GM18502 (cell line): ENCODE results near the gene HES4.
A peak's percentile ranks its signal among the peaks of the same experiment; 100 is the strongest.
"Not testable (repeated sequence)": the region's sequence is repeated elsewhere in the genome, so short reads cannot be mapped to it uniquely, and the experiment has no call there.

Experiments used
- ATAC-seq: cut with Tn5 transposase; IDR thresholded peaks from one replicate; pipeline ENCODE4 v1.9.1; 2021; ENCODE audit warnings: mild to moderate bottlenecking; ENCODE audit not compliant: unreplicated experiment, poor library complexity

HES4 gene

DNA sequence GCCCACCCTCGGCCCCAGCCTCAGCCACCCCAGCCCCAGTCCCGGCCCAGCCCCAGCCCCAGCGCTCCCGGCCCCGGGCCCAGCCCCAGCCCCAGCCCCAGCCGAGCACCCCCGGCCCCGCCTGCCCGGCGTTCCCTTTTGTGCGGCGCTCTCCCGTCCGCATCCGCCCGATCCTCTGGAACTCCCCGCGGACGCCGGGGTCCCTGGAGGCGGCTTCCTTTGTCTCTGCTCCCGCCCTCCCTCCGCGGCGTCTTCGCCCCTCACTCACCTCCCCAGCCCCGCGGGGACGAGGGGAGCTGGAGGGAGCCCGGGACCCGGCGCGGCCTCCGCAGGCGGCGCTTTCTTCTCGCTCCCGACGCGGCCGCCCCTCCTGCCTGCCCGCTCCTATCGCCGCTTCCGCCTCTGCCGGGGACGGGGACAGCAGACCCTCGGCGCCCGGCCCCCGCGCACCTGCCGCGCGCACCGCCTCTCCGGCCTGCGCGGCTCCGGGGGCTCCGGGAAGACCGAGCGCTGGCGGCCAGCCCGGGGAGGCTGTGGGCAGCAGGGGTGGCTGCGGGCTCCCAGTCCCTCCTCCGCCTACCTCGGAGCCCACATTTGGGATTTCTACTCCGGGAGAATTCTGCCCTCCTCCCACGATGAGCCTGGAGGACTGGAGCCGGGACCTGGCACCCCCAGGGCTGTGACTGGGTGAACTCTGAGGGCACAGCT, 34.0 kb upstream of the HES4 start:
- no peak for ATAC-seq

DNA sequence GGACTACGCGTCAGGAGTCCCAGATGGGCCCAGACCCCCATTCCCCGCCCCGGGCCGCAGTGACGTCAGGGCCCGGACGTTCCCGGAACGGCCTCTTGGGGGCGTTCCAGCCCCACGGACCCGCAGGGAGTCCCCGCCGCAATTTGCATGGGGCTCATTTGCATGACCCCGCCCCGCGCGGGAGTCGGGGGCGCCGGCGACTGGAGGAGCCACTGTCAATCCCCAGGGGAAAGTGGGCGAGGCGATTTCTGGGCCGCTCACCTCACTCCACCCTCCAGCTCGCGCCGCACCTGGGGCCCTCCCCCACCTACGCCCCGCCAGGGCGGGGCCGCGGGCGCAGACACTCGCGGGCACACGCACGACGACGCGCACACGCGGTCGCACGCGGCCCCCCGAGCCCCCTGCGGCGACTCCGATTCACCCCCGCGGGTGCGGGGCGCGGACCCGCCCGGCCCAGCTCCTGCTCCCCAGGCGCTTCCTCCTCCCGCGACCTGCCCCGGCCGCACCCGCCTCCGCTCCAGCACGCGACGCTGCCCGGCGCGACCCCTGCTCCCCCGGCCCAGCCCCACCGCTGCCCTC, 33.2 kb upstream of the HES4 start:
- ATAC-seq, result peak; percentile 86

DNA sequence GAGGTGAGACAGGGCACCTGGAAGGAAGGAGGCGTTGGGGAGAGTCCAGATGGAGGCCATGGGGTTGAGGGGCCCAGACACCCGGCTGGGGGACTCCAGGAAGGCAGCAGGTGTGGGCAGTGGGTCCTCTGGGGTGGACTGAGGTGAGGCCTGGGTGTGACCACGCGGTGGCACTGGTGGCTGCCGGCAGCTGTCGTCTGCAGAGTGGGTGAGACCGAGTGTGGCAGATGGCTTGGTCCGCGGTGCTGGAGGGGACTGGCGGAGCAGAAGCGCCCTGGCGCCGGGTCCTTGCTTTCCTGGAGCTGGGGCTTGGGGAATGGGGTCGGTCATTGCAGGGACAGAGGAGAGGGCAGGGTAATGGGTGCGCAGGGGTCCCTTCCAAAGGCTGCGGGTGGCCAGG, 32.5 kb upstream of the HES4 start:
- peak; percentile 3 for ATAC-seq

DNA sequence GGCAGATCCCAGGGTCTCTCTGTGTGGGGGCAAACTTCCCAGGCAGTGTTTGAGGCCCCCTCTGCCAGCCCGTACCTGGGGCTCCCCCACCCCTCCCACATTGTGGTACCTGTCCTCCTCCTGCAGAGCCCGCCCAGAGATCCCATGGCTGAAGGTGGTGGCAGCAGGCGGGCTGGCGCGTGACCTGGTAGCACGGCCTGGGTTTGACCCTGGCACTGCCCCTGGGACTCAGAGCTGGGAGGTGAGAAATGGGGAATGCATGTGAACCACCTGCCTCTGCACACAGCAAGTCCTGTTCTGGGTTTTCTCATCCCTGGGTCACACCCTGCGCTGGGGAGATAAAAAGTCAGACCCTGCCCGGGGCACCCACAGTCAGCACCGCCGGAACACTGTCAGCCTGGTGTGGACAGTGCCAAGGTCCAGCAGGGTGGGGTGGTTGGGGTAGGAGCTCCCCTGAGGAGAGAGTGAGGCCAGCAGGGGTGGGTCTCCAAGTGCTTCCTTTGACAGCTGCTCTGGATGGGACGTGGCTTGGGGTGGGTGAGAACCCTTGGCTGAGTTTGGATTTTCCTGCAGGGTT, 31.9 kb upstream of the HES4 start:
- no peak for ATAC-seq

DNA sequence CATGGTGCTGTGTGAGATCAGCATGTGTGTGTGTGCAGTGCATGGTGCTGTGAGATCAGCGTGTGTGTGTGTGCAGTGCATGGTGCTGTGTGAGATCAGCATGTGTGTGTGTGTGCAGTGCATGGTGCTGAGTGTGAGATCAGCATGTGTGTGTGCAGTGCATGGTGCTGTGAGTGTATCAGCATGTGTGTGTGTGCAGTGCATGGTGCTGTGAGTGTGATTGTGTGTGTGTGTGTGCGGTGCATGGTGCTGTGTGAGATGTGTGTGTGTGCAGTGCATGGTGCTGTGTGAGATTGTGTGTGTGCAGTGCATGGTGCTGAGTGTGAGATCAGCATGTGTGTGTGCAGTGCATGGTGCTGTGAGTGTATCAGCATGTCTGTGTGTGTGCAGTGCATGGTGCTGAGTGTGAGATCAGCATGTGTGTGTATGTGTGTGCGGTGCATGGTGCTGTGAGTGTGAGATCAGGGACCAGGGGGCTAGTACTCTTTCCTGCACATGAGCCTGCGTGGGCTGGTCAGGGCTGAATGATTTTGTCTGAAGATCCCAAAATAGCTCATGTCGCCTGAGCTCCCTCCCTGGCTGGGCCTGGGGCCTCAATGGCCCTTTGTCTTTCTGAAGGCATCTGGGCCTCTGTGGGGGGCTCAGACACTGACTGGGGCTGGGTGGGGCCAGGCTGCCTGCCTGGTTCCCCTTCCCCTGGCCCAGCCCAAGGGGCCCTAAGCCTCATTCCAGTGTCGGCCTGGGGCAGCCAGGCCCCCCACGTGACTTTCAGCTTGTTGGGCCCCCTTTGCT, 31.2 kb upstream of the HES4 start:
- not testable (repeated sequence) for ATAC-seq

DNA sequence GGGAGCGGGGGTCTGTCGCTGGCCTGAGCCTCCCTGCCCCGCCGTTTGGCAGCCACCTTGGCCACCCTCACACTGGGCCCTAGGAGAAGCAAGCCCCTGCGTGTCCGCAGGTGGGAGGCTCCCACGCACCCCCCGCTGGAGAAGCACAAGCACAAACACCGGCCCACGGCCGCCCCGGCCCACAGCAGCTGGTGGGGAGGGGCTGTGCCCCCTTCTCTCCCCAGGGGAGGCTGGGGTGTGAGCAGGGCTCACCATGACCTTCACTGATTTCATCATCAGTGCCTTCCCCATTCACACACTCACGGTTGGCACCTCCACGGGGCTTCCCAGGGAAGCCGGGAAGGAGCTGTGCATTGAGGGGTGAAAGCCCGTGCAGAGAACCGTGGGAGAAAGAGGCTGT, 27.9 kb upstream of the HES4 start:
- ATAC-seq, result no peak

DNA sequence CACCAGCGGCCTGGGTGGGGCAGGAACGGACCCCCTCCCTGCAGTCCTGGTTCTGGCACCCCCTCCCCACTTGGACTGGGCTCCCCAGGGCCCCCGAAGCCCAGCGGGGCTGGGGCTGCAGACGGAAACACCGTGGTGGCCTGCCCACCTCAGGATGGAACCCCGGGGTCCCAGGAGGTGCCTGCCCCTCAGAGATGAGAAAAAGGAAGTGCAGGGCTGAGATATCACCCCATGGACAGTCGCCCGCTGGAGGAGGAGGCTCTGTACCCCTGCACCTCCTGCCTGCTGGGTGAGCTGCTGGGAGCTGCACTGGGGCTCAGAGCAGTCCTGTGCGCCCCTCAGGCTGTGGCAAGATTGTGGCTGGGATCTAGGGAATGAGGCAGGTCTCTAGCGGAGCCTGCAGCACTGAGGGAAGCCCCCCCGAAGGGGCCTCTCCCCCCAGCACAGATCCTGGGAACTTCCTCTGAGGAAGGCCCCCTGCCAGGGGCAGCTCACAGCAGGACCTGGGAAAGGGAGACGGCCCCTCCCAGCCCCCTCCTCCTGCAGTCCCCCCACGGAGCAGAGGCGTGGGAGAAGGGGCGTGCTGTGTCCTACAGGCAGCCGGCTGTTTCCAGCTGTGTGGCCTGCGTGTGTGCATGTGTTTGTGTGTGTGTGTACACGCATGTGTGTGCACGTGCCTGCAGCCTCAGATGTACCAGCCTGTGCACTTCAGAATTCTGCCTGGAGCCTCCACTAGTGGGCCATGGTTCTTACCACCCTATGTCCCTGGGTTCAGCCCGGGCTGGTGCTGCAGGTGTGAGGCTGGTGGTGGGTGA, 26.9 kb upstream of the HES4 start:
- ATAC-seq, result no peak

DNA sequence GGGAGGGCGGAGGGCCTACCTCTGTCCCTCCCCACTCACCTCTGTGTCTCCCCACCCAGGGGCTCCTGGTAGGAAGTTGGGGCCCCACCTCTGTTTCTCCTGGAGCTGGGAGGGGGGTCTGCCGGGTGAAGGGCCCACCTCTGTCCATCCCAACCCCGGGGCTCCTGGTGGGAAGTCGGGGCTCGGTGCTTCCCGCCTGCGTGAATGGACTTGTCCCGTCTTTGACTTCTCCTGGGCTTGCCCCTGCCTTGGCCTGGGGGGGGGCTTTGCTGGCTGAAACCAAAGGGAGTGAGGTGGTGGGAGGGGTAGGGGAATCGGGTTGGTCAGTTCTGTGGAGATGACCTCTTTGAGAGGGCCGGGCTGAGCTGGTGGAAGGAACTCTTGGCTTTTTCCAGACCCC, 25.8 kb upstream of the HES4 start:
- no peak for ATAC-seq

DNA sequence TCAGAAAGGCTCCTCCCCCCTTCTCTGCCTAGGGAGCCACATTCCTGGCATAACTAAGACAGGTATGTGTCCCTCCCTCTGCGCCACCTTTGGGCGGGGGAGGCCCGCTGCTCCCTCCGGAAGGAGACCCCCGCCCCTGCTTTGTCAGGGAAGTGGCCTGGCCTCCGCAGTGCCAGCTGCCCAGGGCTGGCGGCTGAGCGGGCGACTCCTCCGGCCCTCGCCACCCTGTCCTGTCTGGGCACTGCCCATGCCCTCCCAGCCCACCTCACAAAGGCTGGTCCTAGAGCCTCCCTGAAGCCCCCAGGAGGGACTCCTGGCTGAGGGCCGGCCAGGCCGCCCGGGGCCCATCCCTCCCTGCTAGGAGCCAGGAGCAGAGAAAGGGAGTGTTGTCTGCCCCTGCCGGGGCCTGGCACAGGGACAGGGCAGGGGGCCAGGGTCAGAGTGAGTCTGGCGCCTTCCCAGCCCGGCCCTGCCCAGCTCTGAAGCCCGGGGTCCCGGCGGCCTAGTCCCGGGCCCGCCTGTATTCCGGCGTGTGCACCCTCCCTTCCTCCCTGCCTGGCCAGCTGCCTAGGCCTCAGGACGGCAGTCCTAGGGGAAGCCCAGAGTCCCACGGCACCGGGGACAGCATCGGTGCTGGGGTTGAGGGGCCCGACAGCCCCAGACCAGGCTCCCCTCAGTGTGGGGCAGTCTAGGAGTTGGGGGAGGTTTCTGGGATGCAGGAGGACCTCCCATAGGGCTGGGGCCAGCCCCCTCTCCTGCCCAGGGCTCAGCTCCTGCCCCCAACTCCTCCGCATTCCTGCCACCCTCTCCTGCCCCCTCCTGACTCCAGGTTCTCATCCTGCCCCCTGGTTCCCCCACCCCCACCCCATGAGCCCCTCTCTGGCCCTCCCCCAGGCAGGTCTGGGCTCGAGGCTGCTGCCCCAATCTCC, 25.1 kb upstream of the HES4 start:
- no peak for ATAC-seq

DNA sequence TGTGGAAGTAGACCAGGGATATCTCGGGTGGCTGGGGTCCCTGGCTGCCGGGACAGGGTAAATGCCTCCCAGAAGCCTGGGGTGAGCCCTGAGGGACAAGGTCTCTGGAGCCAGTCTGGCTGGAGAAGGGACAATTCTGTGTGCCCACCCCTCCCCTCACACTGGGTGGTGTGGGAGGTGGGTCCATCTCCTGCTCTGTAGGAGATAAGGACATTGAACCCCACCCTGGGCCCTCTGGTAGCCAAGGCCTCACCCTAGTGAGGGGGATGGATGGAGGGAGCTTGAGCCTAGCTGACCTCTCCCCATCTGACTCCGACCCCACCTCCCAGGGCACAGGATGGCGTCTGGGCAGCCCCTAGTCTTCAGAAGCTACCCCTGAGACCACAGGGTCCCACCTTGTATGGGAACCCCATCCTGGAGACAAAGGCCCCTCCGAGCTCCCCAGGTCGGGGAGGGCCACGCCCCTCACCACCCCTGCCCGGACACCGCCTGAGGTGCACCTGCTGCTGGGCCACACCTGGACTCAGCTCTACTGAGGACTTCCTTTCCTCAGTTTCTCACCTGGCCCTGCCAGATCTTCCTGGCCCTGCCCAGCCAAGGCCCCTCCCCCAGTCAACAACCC, 24.4 kb upstream of the HES4 start:
- no peak for ATAC-seq

DNA sequence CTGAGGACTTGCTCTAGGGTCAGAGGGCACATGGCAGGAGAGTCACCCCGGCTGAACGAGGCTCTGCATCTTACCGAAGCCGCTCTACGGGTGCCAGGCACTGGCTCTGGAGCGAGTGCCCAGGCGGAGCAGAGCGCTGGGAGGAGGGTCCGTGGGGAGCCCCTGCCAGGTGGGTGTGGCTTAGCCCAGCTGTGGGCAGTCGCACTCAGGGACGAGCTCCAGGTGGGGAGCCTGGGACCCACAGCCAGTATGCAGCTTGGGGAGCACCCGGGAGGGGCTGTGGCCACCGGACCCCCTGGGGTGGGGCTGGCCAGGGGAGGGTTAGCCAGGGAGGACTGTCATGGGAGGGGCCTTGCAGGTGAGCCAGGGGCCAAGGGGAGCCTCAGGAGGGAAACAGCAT, 23.8 kb upstream of the HES4 start:
- no peak for ATAC-seq

DNA sequence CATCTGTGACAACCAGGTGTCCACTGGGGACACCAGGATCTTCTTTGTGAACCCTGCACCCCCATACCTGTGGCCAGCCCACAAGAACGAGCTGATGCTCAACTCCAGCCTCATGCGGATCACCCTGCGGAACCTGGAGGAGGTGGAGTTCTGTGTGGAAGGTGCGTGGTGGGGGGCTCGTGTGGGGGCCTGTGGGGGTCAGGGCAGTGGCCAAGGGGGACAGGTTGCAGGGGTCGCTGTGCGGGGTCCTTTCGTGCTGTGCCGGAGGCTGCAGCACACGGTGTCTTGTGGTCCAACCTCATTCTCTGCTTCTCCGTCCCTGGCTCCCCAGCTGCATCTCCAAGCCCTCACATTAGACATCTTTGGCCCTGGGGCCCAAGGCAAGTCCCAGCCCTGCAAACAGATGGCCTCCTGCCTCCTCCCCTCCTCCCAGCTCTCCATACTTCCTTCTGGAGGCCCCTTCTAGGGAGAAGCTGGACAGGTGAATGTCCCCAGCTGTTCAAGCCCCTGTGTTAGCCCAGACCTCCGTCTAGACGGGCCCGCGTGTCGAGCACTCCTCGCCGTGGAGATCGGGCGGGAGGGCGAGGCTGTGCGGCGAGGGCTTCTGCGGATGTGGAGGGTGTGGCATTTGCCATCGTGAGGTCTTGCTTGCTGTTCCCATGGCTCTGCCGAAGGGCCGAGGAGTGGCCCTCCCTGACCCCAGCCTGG, 22.6 kb upstream of the HES4 start:
- ATAC-seq, result no peak

DNA sequence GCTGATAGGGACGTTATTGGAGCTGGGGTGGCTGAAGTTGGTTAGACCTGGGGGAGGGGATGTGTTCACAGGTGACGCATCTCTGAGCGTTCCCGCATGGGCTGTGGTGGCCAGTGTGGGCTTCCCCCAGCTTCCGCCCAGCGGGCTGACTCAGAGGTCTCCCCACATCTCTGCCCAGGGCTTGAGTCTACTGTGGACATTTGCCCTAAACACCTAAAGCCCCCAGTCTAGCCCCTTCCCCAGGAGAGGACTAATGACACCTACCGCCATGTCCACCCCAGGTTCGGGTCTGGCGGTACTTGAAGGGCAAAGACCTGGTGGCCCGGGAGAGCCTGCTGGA, 22.0 kb upstream of the HES4 start:
- no peak for ATAC-seq

DNA sequence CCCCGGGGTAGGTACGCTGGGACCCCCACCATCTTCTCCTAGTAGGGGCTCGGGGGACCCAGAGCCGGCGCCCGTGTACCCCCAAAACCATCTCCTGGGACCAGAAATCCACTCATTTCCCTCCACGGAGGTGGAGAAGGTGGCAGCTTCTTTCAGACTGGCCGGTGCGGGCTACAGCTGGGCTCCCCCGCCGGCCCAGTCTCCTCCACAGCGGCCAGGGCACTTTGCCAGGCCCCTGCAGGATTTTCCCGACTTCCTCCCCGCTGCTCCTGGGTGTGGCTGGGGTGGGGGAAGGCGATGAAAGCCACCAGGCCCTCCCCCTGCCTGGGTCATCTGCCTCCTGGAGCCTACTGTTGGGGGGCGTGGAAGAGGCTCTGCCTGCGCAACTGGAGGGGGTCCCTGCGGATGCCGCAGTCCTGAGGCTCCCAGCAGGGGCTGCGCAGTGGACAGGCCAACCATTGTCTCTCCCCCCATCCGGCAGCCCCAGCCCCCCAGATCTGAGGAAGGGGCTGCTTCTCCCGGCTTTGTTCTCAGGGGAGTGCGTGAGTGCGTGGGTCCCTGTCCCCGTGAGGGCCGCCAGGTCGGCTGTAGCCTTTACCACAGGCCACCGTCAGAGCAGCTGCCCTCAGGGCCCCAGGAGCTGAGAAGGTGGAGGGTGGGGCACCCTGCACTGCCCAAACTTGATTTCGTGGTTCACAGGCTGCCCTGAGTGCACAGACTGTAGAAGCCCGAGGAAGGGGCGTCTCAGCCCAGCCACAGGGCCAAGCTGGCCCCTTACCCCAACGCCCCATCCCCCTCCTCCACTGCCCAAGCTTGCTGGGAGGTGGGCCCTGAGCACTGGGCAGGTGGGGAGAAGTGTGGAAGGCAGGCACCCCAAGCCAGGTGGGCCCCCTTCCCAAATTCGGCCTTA, 21.4 kb upstream of the HES4 start:
- no peak for ATAC-seq

DNA sequence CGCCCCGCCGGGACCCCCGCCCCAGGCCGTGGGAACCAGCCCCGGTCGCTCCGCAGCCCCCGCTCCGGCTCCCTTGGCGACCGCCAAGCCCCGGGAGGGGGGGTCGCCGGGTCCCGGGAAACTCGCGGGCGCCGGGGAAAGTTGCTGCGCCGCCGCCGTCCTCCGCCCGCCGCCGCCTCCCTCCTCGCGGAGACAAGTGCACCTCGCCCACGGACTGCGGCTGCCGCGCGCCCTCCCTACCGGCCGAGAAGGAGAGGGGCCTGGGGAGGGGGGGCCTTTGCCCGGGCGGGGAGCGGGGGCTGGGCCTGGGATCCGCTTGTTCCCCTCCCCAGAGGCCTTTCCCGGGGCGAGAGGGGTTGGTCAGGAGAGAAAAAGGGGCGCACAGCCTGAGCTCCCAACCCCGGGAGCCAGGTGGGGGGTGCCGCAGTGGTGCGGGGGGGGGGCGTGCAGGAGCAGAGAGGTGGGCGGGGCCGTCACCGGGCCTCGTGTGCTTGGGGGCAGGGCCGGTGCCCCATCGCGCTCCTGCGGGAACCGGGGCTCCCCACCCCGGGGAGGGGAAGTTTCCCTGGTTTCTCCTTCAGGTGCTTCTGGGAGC, 20.6 kb upstream of the HES4 start:
- ATAC-seq, result peak; percentile 10

DNA sequence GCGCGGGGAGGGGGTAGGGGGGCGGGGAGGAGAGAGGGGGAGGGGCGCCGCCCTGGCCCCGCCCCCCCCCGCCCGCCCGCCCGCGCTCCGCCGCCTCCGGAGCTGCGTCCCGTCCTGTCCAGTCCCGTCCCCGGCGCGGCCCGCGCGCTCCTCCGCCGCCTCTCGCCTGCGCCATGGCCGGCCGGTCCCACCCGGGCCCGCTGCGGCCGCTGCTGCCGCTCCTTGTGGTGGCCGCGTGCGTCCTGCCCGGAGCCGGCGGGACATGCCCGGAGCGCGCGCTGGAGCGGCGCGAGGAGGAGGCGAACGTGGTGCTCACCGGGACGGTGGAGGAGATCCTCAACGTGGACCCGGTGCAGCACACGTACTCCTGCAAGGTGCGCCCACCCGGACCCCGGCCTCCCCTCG, 20.1 kb upstream of the HES4 start, which contains the start of gene AGRN:
Gene AGRN, plus strand, starts transcription at position 121 of the 405 bp plus-strand sequence. Its CDS starts 53 bp downstream, at position 174.
- ATAC-seq, result peak; percentile 29
